HFF-Myc (cell line): Measurements from ENCODE around the gene RBMS2.
A peak's percentile ranks its signal among the peaks of the same experiment; 100 is the strongest.

Experiments
- DNase-seq: peaks from one replicate; pipeline ENCODE4 v3.0.0-alpha.2; 2011; ENCODE audit warnings: low read depth; ENCODE audit errors: extremely low read depth
- H3K4me3 ChIP-seq: replicated peaks from 2 replicates; pipeline ENCODE4 v1.5.1; 2011; ENCODE audit warnings: low read depth, mild to moderate bottlenecking, control low read depth, low read length
- CTCF ChIP-seq: IDR thresholded peaks from 2 replicates; pipeline ENCODE4 v1.5.1; 2012; ENCODE audit warnings: mild to moderate bottlenecking, low read depth, low read length, control low read depth; ENCODE audit errors: missing control alignments

The RBMS2 gene

GRCh38 chr12:56614627-56615026, 93.0 kb downstream of the RBMS2 start:
- no peak overlapping the region for H3K4me3 ChIP-seq
- TF ChIP-seq CTCF: no peak
- no peak for DNase-seq

- no peak overlapping the region for H3K4me3 ChIP-seq
- TF ChIP-seq CTCF: no peak
- no peak for DNase-seq
These were observed 94.6 kb downstream of the RBMS2 start for GRCh38 chr12:56616244-56616643.

- DNase-seq: no peak
- TF ChIP-seq CTCF: no peak
- no peak overlapping the region for H3K4me3 ChIP-seq
These were observed 95.3 kb downstream of the RBMS2 start for GRCh38 chr12:56616925-56617324.

GRCh38 chr12:56622535-56622934, 100.9 kb downstream of the RBMS2 start:
- no peak overlapping the region for H3K4me3 ChIP-seq
- DNase-seq: no peak
- TF ChIP-seq CTCF: no peak

GRCh38 chr12:56626701-56627100, 105.1 kb downstream of the RBMS2 start:
- no peak for TF ChIP-seq CTCF
- no peak for DNase-seq
- H3K4me3 ChIP-seq: no peak overlapping the region

GRCh38 chr12:56628671-56629458, 107.2 kb downstream of the RBMS2 start:
- no peak for DNase-seq
- peak overlapping the region; percentile 94 for H3K4me3 ChIP-seq
- no peak for TF ChIP-seq CTCF
